ENCODE results near the gene RPLP2.

RPLP2 gene

DNA sequence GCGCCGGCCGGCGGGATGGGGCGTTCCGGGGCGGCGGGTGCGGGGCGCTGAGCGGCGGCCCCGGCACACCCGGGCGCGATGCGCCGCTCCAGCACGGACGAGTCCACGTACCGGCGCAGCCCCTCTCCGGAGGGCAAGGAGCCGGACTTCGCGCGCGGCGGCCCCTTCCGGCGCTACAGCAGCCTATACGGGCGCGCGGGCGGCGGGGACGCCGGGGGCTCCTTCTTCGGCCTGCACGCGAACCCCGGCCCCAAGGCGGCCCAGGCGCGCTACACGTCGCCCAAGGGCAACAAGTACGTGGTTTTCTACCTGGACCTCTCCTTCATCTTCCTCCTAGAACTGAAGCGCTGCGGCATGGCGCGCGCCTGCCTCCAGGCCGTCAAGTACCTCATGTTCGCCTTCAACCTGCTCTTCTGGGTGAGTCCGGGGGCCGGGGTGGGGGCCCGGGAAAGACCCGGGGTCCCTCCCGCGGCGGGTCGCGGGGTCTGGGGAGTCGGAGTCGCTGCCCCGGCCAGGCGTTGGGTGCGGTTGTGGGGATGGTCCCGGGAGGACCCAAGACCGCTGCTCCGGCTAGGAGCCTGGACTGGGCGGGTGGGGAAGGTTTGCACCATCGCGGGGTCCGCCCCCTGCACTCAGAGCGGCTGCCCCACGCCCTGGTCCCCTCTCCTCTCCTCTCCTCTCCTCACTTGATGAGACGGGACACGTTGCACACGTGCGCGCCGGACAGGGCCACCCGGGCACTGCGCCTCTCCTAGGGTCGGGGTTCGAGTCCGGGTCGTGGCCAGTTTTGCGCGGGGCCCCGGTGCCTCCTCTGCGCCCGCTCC is 40.4 kb downstream of the RPLP2 start:
- Histone ChIP-seq H3K4me1 (ENCODE audit: insufficient read depth, low read length) (peaks cover 3% of the 10 kb centered on the region; the same call in 1 of the 2 replicates), H3K9ac (ENCODE audit: low read depth, low read length) (no peak overlapping the region), H3K36me3 (ENCODE audit: insufficient read depth, low read length) (no peaks in the 10 kb centered on the region), H3K4me2 (ENCODE audit: insufficient read depth, low read length) (no peak overlapping the region), H3K27me3 (ENCODE audit: insufficient read depth, low read length, poor library complexity) (no peaks in the 10 kb centered on the region), H3K9me3 (ENCODE audit: insufficient read depth, low read length, severe bottlenecking) (no peaks in the 10 kb centered on the region), H3K79me2 (ENCODE audit: insufficient read depth, low read length) (no peaks in the 10 kb centered on the region), H3K4me3 (ENCODE audit: low read depth in 1 of 2, low read length in 2 of 2) (no peak overlapping the region), H3K27ac (ENCODE audit: low read length) (no peak overlapping the region), H2AFZ (ENCODE audit: low read depth, low read length) (no peak overlapping the region), H4K20me1 (ENCODE audit: insufficient read depth, low read length) (peaks cover 10% of the 10 kb centered on the region)
- no peak for DNase-seq
- TF ChIP-seq, protein P1, sequence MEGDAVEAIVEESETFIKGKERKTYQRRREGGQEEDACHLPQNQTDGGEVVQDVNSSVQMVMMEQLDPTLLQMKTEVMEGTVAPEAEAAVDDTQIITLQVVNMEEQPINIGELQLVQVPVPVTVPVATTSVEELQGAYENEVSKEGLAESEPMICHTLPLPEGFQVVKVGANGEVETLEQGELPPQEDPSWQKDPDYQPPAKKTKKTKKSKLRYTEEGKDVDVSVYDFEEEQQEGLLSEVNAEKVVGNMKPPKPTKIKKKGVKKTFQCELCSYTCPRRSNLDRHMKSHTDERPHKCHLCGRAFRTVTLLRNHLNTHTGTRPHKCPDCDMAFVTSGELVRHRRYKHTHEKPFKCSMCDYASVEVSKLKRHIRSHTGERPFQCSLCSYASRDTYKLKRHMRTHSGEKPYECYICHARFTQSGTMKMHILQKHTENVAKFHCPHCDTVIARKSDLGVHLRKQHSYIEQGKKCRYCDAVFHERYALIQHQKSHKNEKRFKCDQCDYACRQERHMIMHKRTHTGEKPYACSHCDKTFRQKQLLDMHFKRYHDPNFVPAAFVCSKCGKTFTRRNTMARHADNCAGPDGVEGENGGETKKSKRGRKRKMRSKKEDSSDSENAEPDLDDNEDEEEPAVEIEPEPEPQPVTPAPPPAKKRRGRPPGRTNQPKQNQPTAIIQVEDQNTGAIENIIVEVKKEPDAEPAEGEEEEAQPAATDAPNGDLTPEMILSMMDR (IDR thresholded peaks at IDR 0.05; ENCODE audit: borderline replicate concordance, extremely low read depth, low read length, poor library complexity, severe bottlenecking): no peak
- no peak for TF ChIP-seq EZH2 (IDR thresholded peaks at IDR 0.05; ENCODE audit: borderline replicate concordance, low read depth, low read length, severe bottlenecking)
- no peak for ATAC-seq (ENCODE audit: insufficient read depth, low read depth)

DNA sequence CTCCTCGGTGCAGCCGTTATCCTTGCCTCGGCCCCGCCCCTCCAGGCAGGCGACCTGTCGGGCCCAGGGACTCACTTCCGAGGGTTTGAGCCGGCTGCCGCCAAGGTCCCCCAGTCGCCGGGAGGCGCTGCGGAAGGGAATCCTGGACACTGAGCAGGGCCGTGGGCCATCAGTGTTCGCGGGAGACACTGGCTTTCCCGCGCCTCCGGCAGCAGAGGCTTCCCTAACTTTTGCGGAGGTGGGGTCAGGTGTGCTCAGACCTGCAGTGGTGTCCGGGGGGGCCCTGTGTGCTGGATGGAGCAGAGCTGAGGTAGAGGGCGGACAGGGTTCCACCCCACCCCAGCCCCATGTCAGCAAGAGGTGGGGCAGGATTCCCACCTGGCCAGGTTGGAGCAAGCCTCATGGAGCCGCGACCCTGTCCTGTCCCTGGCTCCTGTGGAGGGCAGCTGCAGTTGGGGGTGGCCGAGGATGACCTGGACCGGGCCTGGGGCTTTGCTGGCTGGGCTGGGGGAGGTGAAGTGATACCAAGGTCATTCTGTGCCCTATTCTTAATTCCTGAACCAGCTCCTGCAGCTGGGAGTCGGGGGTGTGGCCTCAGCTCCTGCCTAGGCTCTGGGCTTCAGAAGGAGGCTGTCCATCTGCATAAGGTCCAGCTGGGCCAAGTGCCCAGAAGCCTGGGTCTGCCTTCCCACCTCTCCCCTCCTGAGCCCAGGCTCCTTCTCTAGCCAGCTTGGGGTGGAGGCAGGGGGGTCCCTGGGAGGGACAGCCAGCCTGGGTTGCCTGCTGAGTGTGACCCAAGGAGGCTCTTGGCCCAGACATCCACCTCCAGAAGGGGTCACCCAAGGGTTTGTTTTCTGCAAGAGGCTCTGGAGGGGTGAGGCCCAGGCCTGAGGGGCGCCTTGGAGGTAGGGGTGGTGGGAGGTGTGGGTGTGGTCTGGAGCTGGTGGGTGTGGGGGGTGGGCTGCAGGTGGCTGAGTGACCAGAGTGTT is 41.3 kb downstream of the RPLP2 start:
- Histone ChIP-seq H3K4me3 (ENCODE audit: low read depth in 1 of 2, low read length in 2 of 2) (no peak overlapping the region), H3K9me3 (ENCODE audit: insufficient read depth, low read length, severe bottlenecking) (no peaks in the 10 kb centered on the region), H3K27ac (ENCODE audit: low read length) (no peak overlapping the region), H3K79me2 (ENCODE audit: insufficient read depth, low read length) (no peaks in the 10 kb centered on the region), H3K4me2 (ENCODE audit: insufficient read depth, low read length) (no peak overlapping the region), H3K4me1 (ENCODE audit: insufficient read depth, low read length) (peaks cover 3% of the 10 kb centered on the region; the same call in 1 of the 2 replicates), H3K36me3 (ENCODE audit: insufficient read depth, low read length) (no peaks in the 10 kb centered on the region), H2AFZ (ENCODE audit: low read depth, low read length) (no peak overlapping the region), H3K9ac (ENCODE audit: low read depth, low read length) (no peak overlapping the region), H4K20me1 (ENCODE audit: insufficient read depth, low read length) (peaks cover 8% of the 10 kb centered on the region), H3K27me3 (ENCODE audit: insufficient read depth, low read length, poor library complexity) (no peaks in the 10 kb centered on the region)
- ATAC-seq (ENCODE audit: insufficient read depth, low read depth) (no peak; the same call in 2 of the 3 replicates), DNase-seq (no peak)
- TF ChIP-seq, protein P1 (IDR thresholded peaks at IDR 0.05; ENCODE audit: borderline replicate concordance, extremely low read depth, low read length, poor library complexity, severe bottlenecking): peak; percentile 41
- no peak for TF ChIP-seq EZH2 (IDR thresholded peaks at IDR 0.05; ENCODE audit: borderline replicate concordance, low read depth, low read length, severe bottlenecking)

DNA sequence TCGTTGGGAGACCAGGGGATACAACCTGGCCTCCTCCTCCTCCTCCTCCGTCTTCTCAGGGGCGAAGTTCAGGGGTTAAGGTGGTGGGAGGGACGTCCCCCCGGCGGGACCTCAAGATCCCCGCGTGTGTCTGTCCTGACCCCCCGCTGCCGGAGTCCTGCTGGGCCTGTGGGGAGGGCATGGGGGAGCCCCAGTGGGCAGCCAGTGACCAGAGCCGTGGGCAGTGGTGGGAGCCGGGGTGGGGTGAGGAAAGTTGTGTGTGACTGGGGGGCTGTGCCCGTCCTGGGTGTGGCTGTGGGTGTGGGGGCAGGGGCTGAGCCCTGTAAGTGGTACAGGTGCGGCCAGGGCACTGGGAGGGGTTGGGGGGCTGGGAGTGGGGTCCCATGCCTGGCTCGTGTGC is 43.0 kb downstream of the RPLP2 start:
- peaks cover 10% of the 10 kb centered on the region for H4K20me1 ChIP-seq (ENCODE audit: insufficient read depth, low read length)
- no peak overlapping the region for H3K4me2 ChIP-seq (ENCODE audit: insufficient read depth, low read length)
- peaks cover 3% of the 10 kb centered on the region; the same call in 1 of the 2 replicates for H3K4me1 ChIP-seq (ENCODE audit: insufficient read depth, low read length)
- H2AFZ ChIP-seq (ENCODE audit: low read depth, low read length): no peak overlapping the region
- no peaks in the 10 kb centered on the region for H3K79me2 ChIP-seq (ENCODE audit: insufficient read depth, low read length)
- H3K9ac ChIP-seq (ENCODE audit: low read depth, low read length): no peak overlapping the region
- ATAC-seq (ENCODE audit: insufficient read depth, low read depth) (no peak), DNase-seq (no peak)
- H3K36me3 ChIP-seq (ENCODE audit: insufficient read depth, low read length): no peaks in the 10 kb centered on the region
- H3K27ac ChIP-seq (ENCODE audit: low read length): no peak overlapping the region
- no peak for TF ChIP-seq EZH2 (IDR thresholded peaks at IDR 0.05; ENCODE audit: borderline replicate concordance, low read depth, low read length, severe bottlenecking)
- H3K4me3 ChIP-seq (ENCODE audit: low read depth in 1 of 2, low read length in 2 of 2): no peak overlapping the region
- H3K9me3 ChIP-seq (ENCODE audit: insufficient read depth, low read length, severe bottlenecking): no peaks in the 10 kb centered on the region
- no peaks in the 10 kb centered on the region for H3K27me3 ChIP-seq (ENCODE audit: insufficient read depth, low read length, poor library complexity)

Measured in DND-41 (cell line).